GM19099 (cell line): ENCODE measurements around the gene DLL1.

Experiments
- POLR2A ChIP-seq: IDR thresholded peaks from 3 replicates; pipeline ENCODE4 v1.6.1; 2011; ENCODE audit warnings: low read depth; ENCODE audit not compliant: insufficient read length; ENCODE audit errors: extremely low read depth

DLL1 gene

GRCh38 chr6:170298688-170299087 lies 7.8 kb upstream of the DLL1 start:
- no peak for TF ChIP-seq POLR2A

GRCh38 chr6:170297576-170298330 lies 6.9 kb upstream of the DLL1 start:
- no peak for TF ChIP-seq POLR2A

GRCh38 chr6:170296746-170297575 lies 6.1 kb upstream of the DLL1 start:
- no peak for TF ChIP-seq POLR2A

GRCh38 chr6:170296423-170296745 lies 5.5 kb upstream of the DLL1 start:
- TF ChIP-seq POLR2A, result no peak

- TF ChIP-seq POLR2A, result no peak
These were observed 4.9 kb upstream of the DLL1 start for GRCh38 chr6:170295510-170296422.

GRCh38 chr6:170294813-170295509 lies 4.1 kb upstream of the DLL1 start:
- no peak for TF ChIP-seq POLR2A

- no peak for TF ChIP-seq POLR2A
These were observed 3.4 kb upstream of the DLL1 start for GRCh38 chr6:170294298-170294730.

GRCh38 chr6:170293341-170294231 lies 2.7 kb upstream of the DLL1 start:
- TF ChIP-seq POLR2A, result no peak

GRCh38 chr6:170292407-170293158 lies 1.7 kb upstream of the DLL1 start:
- TF ChIP-seq POLR2A, result no peak

- no peak for TF ChIP-seq POLR2A
These were observed 1.2 kb upstream of the DLL1 start for GRCh38 chr6:170292111-170292406.

- no peak for TF ChIP-seq POLR2A
These were observed 613 bp upstream of the DLL1 start for GRCh38 chr6:170291271-170292110.

GRCh38 chr6:170289951-170290295 lies 955 bp downstream of the DLL1 start:
- TF ChIP-seq POLR2A, result no peak
